H1 (cell line): ENCODE results near the gene CROCC2. TPM values are rescaled to one million over a fixed set of nuclear protein-coding genes. Genes with fewer than 3 reads are reported as not detected.

Experiments used
- CTCF ChIA-PET: fragments of 300-600 bp; sonication (Branson Sonifier 250); formaldehyde crosslinking; loops from one replicate; lab custom pipeline; 2021; ENCODE audit not compliant: partially characterized antibody; lab: Charles Lee
- POLR2A ChIA-PET: fragments of 300-600 bp; sonication (Branson Sonifier 250); formaldehyde crosslinking; loops from one replicate; lab custom pipeline; 2021; ENCODE audit warnings: inconsistent platforms; ENCODE audit not compliant: partially characterized antibody; lab: Charles Lee
- DNase-seq, 2 experiments: peaks; one replicate each; pipeline versions ENCODE4 v3.0.0 to v3.0.0-alpha.2; 2010 to 2022; ENCODE audit warnings: low spot score in 2 of 2, low read depth in 1 of 2, mixed read lengths in 1 of 2
- FAIRE-seq: peaks from 2 replicates; lab custom pipeline; 2011; peaks lifted over from hg19 to GRCh38; lab: Jason Lieb, UNC
- H2AFZ ChIP-seq: 2 replicates; pipeline ENCODE4 v1.8.1; 2012; ENCODE audit warnings: low read length, inconsistent platforms
- H2AK5ac ChIP-seq: 2 replicates; pipeline ENCODE4 v1.6.1; 2013; ENCODE audit warnings: low read depth, low read length
- H2BK120ac ChIP-seq: replicated peaks from 2 replicates; pipeline ENCODE3; 2013; ENCODE audit warnings: low read depth, low read length, inconsistent platforms
- H2BK12ac ChIP-seq: 2 replicates; pipeline ENCODE4 v1.6.1; 2013; ENCODE audit warnings: low read depth, low read length
- H2BK15ac ChIP-seq: 2 replicates; pipeline ENCODE4 v1.6.1; 2013; ENCODE audit warnings: low read length
- H2BK20ac ChIP-seq: 2 replicates; pipeline ENCODE4 v1.6.1; 2013; ENCODE audit warnings: low read length
- H2BK5ac ChIP-seq: 2 replicates; pipeline ENCODE4 v1.6.1; 2013; ENCODE audit warnings: low read depth, low read length
- H3K14ac ChIP-seq: 2 replicates; pipeline ENCODE4 v1.6.1; 2013; ENCODE audit warnings: inconsistent platforms; ENCODE audit not compliant: insufficient read length
- H3K18ac ChIP-seq: 2 replicates; pipeline ENCODE4 v1.6.1; 2013; ENCODE audit warnings: low read length; ENCODE audit errors: extremely low read depth
- H3K23ac ChIP-seq: 2 replicates; pipeline ENCODE4 v1.6.1; 2013; ENCODE audit warnings: inconsistent platforms; ENCODE audit not compliant: insufficient read length
- H3K23me2 ChIP-seq: 2 replicates; pipeline ENCODE4 v1.6.1; 2013; ENCODE audit warnings: low read depth, low read length
- H3K27ac ChIP-seq: 2 replicates; pipeline ENCODE4 v1.6.1; 2011; ENCODE audit warnings: low read depth, low read length, inconsistent platforms
- H3K27me3 ChIP-seq, 4 experiments: replicated peaks in 1 of 4; 1 replicate in 1 of 4; 2 replicates in 3 of 4; pipeline versions ENCODE4 v1.6.1 to v1.8.1; 2011 to 2013; ENCODE audit warnings: low read length in 3 of 4, mild to moderate bottlenecking in 3 of 4, inconsistent platforms in 2 of 4, mixed read lengths in 2 of 4, moderate library complexity in 1 of 4; ENCODE audit not compliant: control insufficient read depth in 3 of 4, insufficient read depth in 3 of 4; ENCODE audit errors: extremely low read depth in 1 of 4
- H3K36me3 ChIP-seq, 4 experiments: 2 replicates each; pipeline versions ENCODE4 v1.6.1 to v1.8.1; 2011 to 2013; ENCODE audit warnings: mild to moderate bottlenecking in 4 of 4, low read length in 3 of 4, moderate library complexity in 2 of 4, control low read depth in 1 of 4, inconsistent platforms in 1 of 4; ENCODE audit not compliant: insufficient read depth in 4 of 4, control insufficient read depth in 2 of 4
- H3K4ac ChIP-seq: replicated peaks from 2 replicates; pipeline ENCODE3; 2013; ENCODE audit warnings: low read length, low read depth, mixed read lengths, inconsistent platforms; ENCODE audit not compliant: insufficient read length
- H3K4me1 ChIP-seq, 4 experiments: replicated peaks in 1 of 4; 1 replicate in 1 of 4; 2 replicates in 3 of 4; pipeline versions ENCODE4 v1.6.1 to v1.8.1; 2011 to 2013; ENCODE audit warnings: low read length in 3 of 4, inconsistent platforms in 2 of 4, mixed read lengths in 1 of 4; ENCODE audit not compliant: insufficient read depth in 4 of 4, control insufficient read depth in 3 of 4
- H3K4me2 ChIP-seq, 2 experiments: 2 replicates each; pipeline versions ENCODE4 v1.6.1 to v1.8.1; 2011 to 2013; ENCODE audit warnings: low read depth in 2 of 2, low read length in 2 of 2, control low read depth in 1 of 2, inconsistent platforms in 1 of 2, mild to moderate bottlenecking in 1 of 2; ENCODE audit not compliant: insufficient read depth in 1 of 2
- H3K4me3 ChIP-seq, 4 experiments: fragments of 200-600, 300-600 bp in 1 of 4; sonication (generic), shearing (Covaris generic), sonication (Bioruptor Twin) in 1 of 4; 2 replicates each; pipeline versions ENCODE4 v1.5.1 to v1.8.1; 2011 to 2016; ENCODE audit warnings: low read length in 4 of 4, low read depth in 3 of 4, control low read depth in 2 of 4, inconsistent platforms in 2 of 4, mild to moderate bottlenecking in 2 of 4, mixed read lengths in 1 of 4, moderate library complexity in 1 of 4; ENCODE audit not compliant: insufficient read depth in 2 of 4; ENCODE audit errors: extremely low read depth in 1 of 4
- H3K56ac ChIP-seq: replicated peaks from 2 replicates; pipeline ENCODE3; 2013; ENCODE audit warnings: low read depth, mild to moderate bottlenecking, mixed read lengths, low read length, inconsistent platforms; ENCODE audit not compliant: insufficient read length
- H3K79me1 ChIP-seq: 2 replicates; pipeline ENCODE4 v1.6.1; 2013; ENCODE audit warnings: low read depth, low read length, control low read depth
- H3K79me2 ChIP-seq, 2 experiments: 2 replicates each; pipeline versions ENCODE4 v1.6.1 to v1.8.1; 2012 to 2013; ENCODE audit warnings: low read length in 2 of 2, mild to moderate bottlenecking in 2 of 2, inconsistent platforms in 1 of 2; ENCODE audit not compliant: insufficient read depth in 2 of 2, control insufficient read depth in 1 of 2
- H3K9ac ChIP-seq, 4 experiments: replicated peaks in 1 of 4; 1 replicate in 1 of 4; 2 replicates in 3 of 4; pipeline versions ENCODE4 v1.6.1 to v1.8.1; 2011 to 2013; ENCODE audit warnings: low read depth in 3 of 4, low read length in 3 of 4, control low read depth in 2 of 4, mild to moderate bottlenecking in 2 of 4, moderate library complexity in 2 of 4, inconsistent platforms in 1 of 4; ENCODE audit errors: extremely low read depth in 1 of 4
- H3K9me3 ChIP-seq, 2 experiments: 2 replicates each; pipeline versions ENCODE4 v1.6.1 to v1.8.1; 2012 to 2013; ENCODE audit warnings: mild to moderate bottlenecking in 2 of 2, moderate library complexity in 2 of 2, control low read depth in 1 of 2, inconsistent platforms in 1 of 2, low read depth in 1 of 2, low read length in 1 of 2, mixed read lengths in 1 of 2; ENCODE audit not compliant: insufficient read depth in 2 of 2
- H4K20me1 ChIP-seq, 2 experiments: replicated peaks in 1 of 2; 2 replicates each; pipeline versions ENCODE3 to v1.8.1; 2011 to 2013; ENCODE audit warnings: inconsistent platforms in 2 of 2, low read length in 2 of 2, mild to moderate bottlenecking in 1 of 2; ENCODE audit not compliant: insufficient read depth in 2 of 2, control insufficient read depth in 1 of 2
- H4K5ac ChIP-seq: 2 replicates; pipeline ENCODE4 v1.6.1; 2013; ENCODE audit warnings: low read length, low read depth, mixed read lengths, inconsistent platforms; ENCODE audit not compliant: insufficient read length
- H4K8ac ChIP-seq: 2 replicates; pipeline ENCODE4 v1.8.0; 2013; ENCODE audit warnings: mild to moderate bottlenecking, moderate library complexity, low read length, inconsistent platforms; ENCODE audit not compliant: insufficient read depth; ENCODE audit errors: extremely low read depth
- H4K91ac ChIP-seq: replicated peaks from 2 replicates; pipeline ENCODE3; 2013; ENCODE audit warnings: low read length, mixed read lengths, inconsistent platforms; ENCODE audit not compliant: insufficient read length
- JUN ChIP-seq: IDR thresholded peaks from 2 replicates; pipeline ENCODE4 v1.6.1; 2011; ENCODE audit warnings: low read depth, mild to moderate bottlenecking, improper control_type of control experiment, low read length
- MAX ChIP-seq: IDR thresholded peaks from 2 replicates; pipeline ENCODE4 v1.6.1; 2012; ENCODE audit warnings: inconsistent platforms
- RFX5 ChIP-seq: IDR thresholded peaks from 2 replicates; pipeline ENCODE4 v1.6.1; 2011; ENCODE audit warnings: low read depth, low read length, improper control_type of control experiment, borderline replicate concordance
- RNF2 ChIP-seq: fragments of 200-900, 300-1000 bp; sonication (generic); IDR thresholded peaks from 2 replicates; pipeline ENCODE4 v1.7.1; 2016; ENCODE audit warnings: borderline replicate concordance, low read depth, mild to moderate bottlenecking, antibody characterized with exemption, low read length; ENCODE audit not compliant: poor library complexity, severe bottlenecking; ENCODE audit errors: missing control alignments
- WGBS, 2 experiments: shearing (Covaris generic) in 1 of 2; methylation state at CpG; one replicate each; pipeline versions ENCODE4 v1.1.6 to v1.1.7; 2013 to 2015; ENCODE audit warnings: low lambda C conversion rate in 2 of 2, mixed read lengths in 2 of 2, inconsistent platforms in 1 of 2, low coverage in 1 of 2, missing lambda C conversion rate in 1 of 2; ENCODE audit not compliant: insufficient replicate concordance in 2 of 2, insufficient coverage in 1 of 2, insufficient read length in 1 of 2; ENCODE audit errors: extremely low coverage in 1 of 2, missing lambda C conversion rate in 1 of 2; 5-methylcytosine and 5-hydroxymethylcytosine counted together
- polyA plus RNA-seq, 7 experiments: library from polyadenylated mRNA; depleted of rRNA in 3 of 7; stranded (reverse) in 5 of 7; unstranded in 2 of 7; fragments of >200 nt in 5 of 7; fragments of 200-250 nt in 2 of 7; gene quantifications; 1 replicate in 5 of 7; 2 replicates in 1 of 7; 4 replicates in 1 of 7; pipeline versions ENCODE4 v1.2.1 to v1.2.3, GENCODE V29; 2011 to 2013; ENCODE audit warnings: missing spikeins in 2 of 7, mixed read lengths in 2 of 7
- total RNA-seq: library from RNA; stranded (reverse); fragmentation: NEBNext Ultra II Directional; extraction: Animal tissue kit (Norgen Biotek cat#: 25700); gene quantifications from 2 replicates; pipeline ENCODE4 v1.2.1, GENCODE V29; 2021

The CROCC2 gene
- total and polyA plus RNA-seq, 2 of the 8 experiments (the other 6 are each of a cell fraction or from before 2014, with no cell fraction given) = not detected

GRCh38 chr2:241003830-241004564 is 97.9 kb downstream of the CROCC2 start:
- H2BK12ac ChIP-seq = no peak overlapping the region
- H4K20me1 ChIP-seq = peaks cover 0 to 7% of the 10 kb centered on the region in 2 experiments
- no peak overlapping the region for H2BK20ac ChIP-seq
- POLR2A ChIA-PET = no interaction called here
- H4K8ac ChIP-seq = no peak overlapping the region
- no peak overlapping the region for H3K4me3 ChIP-seq
- H2AK5ac ChIP-seq = no peak overlapping the region
- H2BK5ac ChIP-seq = no peak overlapping the region
- H3K79me2 ChIP-seq = no peaks in the 10 kb centered on the region
- H3K36me3 ChIP-seq = no peaks in the 10 kb centered on the region
- no peak overlapping the region for H3K9ac ChIP-seq
- FAIRE-seq = no peak
- H3K9me3 ChIP-seq = peaks cover 11 to 13% of the 10 kb centered on the region in 2 experiments
- no peak for TF ChIP-seq JUN
- no peak for TF ChIP-seq RFX5
- TF ChIP-seq MAX = no peak
- no peak for TF ChIP-seq RNF2
- no peak overlapping the region for H3K27ac ChIP-seq
- no peak overlapping the region for H2BK15ac ChIP-seq
- no peak overlapping the region for H4K91ac ChIP-seq
- H3K4me2 ChIP-seq = no peak overlapping the region
- CTCF ChIA-PET = no interaction called here
- H3K27me3 ChIP-seq = peaks cover 5 to 23% (median 15%) of the 10 kb centered on the region in 4 experiments
- DNase-seq = no peak
- H3K4ac ChIP-seq = no peak overlapping the region
- H3K18ac ChIP-seq = no peak overlapping the region
- WGBS, 2 experiments = 83% methylated on average over 1 of the region's 1 CpG; no CpG with 5 or more reads in 1 of the 2 experiments
- H3K79me1 ChIP-seq = no peaks in the 10 kb centered on the region
- peaks cover 0 to 4% (median 2%) of the 10 kb centered on the region in 4 experiments; a peak in 5 of 7 replicates for H3K4me1 ChIP-seq
- H2AFZ ChIP-seq = no peak overlapping the region
- H3K14ac ChIP-seq = no peak overlapping the region
- no peak overlapping the region for H4K5ac ChIP-seq
- H3K23me2 ChIP-seq = peaks cover 4% of the 10 kb centered on the region; the same call in 1 of the 2 replicates
- H3K23ac ChIP-seq = no peak overlapping the region
- H3K56ac ChIP-seq = no peak overlapping the region
- H2BK120ac ChIP-seq = no peak overlapping the region
